NAMALWA (cell line): ENCODE measurements around the gene FAM237B.
"Not testable (repeated sequence)": the region's sequence is repeated elsewhere in the genome, so short reads cannot be mapped to it uniquely, and the experiment has no call there.

ENCODE experiments used
- DNase-seq: peaks from one replicate; pipeline ENCODE4 v3.0.0-alpha.2; 2015; ENCODE audit warnings: low spot score

The FAM237B gene

GRCh38 chr7:90320801-90321494 lies at the start of gene FAM237B:
Gene FAM237B, minus strand, starts transcription at chr7:90321304. Its CDS starts 1,556 bp downstream, at chr7:90319748.
- no peak for DNase-seq

DNA sequence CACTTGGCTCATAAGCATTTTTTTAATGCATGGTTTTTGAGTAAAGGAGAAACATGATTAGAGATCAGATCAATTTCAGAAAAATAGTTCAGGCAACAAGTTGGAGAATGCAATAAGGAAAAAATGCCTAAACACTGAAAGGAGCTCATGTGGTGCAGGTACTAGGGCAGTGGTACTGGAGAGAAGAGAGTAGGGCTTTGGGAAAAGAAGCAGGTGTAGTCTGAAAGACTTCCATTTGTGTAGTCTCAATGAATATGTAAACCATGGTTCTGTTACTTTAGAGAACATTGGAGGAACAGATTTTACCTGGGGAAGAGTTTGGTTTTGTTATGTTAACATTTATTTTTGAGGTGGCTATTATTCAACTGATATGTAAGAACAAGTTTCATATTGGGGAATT lies 30.9 kb upstream of the FAM237B start:
- DNase-seq, result no peak

- not testable (repeated sequence) for DNase-seq
Measured at GRCh38 chr7:90350032-90350431, 28.9 kb upstream of the FAM237B start.

DNA sequence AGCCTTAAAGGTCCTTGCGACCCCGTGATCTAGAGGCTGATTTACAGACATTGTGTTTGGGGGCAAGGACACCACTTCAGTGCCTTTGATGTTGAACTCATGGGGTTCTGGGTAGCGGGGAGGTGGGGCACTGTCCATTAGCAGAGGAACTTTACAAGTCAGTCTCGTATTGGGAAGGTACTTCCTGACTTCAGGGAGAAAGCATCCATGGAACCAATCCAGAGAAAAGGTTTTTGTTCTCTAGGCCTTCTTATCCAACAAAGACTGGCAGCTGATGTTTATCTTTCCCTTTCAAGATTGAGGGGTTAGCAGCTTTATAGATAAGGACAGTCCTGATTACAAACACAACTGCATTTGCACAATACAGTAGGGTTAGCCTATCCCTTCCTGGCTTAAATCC lies 28.2 kb upstream of the FAM237B start:
- DNase-seq, result no peak

GRCh38 chr7:90347759-90348158 lies 26.7 kb upstream of the FAM237B start:
- DNase-seq, result peak; percentile 16

GRCh38 chr7:90346336-90347125 lies 25.4 kb upstream of the FAM237B start, which contains the start of gene GTPBP10:
Gene GTPBP10, plus strand, starts transcription at chr7:90346716. Its CDS starts 26 bp downstream, at chr7:90346742.
- DNase-seq, result peak; percentile 99

DNA sequence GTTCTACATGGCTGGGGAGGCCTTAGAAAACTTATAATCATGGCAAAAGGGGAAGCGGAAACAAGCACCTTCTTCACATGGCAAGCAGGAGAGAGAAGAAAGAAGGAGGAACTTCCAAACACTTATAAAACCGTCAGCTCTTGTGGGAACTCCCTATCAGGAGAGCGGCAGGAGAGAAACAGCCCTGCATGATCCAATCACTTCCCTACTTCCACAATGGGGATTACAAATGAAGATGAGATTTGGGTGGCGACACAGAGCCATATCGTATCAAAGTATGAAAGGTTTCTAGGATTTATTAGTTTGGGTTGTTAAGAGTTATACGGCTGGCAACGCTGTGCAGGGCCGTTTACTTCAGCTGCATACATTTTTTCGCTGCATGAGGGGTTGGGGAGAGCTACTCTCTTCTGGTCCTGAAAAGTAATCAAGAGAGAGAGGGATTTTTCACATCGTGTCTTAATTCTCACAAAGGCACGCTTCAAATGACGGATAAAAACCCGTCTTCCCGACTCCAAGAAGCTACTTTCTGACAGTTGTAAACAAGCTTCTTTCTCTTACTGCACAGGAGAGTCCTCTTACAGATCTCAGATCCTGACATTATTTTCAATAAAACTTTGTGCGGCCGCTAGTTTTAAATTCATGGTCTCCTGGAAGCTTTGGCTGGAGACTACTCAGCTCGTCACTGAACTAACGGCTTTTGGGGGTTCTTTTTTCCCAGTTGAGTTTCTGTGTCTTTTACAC lies 24.7 kb upstream of the FAM237B start:
- DNase-seq, result no peak

DNA sequence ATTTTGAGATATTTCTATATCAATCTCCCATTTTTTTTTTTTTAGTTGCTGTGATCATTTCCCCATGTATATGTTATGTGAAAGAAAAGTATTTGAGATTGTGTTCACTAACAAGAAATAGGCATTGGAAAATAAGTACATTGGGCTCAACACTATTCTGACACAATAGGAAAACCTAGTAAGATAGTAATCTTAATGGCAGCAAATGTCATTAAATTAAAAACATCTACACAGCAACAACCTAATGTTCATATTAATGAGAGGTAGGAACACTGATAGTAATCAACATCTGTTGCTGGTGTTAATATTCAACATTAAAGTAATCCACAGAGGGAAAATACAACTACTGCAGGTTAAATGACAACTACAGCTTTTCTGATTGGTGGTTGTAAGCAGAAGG lies 23.9 kb upstream of the FAM237B start:
- DNase-seq, result no peak

DNA sequence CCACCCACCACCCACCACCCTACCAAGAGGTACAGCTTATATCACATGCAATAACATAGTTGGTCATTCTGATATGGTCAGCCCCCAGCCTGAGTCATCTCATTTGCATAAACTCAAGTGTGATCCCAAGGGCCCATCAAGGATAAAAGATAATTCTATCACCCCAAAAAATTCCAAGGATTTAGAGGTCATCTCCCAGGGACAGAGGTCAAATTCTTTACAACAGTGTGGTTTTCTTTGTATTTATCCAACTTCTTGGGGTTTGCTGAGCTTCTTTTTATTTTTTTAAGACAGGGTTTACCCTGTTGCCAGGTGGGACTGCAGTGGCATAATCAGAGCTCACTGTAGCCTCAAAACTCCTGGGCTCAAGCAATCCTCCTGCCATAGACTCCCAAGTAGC lies 16.0 kb upstream of the FAM237B start:
- no peak for DNase-seq

DNA sequence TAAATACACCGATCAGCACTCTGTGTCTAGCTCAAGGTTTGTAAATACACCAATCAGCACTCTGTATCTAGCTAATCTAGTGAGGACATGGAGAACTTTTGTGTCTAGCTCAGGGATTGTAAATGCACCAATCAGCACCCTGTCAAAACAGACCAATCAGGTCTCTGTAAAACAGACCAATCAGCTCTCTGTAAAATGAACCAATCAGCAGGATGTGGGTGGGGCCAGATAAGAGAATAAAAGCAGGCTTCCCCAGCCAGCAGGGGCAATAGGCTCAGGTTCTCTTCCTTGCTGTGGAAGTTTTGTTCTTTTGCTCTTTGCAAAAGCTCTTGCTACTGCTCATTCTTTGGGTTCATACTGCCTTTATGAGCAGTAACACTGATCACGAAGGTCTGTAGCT lies 13.8 kb upstream of the FAM237B start:
- peak; percentile 34 for DNase-seq

DNA sequence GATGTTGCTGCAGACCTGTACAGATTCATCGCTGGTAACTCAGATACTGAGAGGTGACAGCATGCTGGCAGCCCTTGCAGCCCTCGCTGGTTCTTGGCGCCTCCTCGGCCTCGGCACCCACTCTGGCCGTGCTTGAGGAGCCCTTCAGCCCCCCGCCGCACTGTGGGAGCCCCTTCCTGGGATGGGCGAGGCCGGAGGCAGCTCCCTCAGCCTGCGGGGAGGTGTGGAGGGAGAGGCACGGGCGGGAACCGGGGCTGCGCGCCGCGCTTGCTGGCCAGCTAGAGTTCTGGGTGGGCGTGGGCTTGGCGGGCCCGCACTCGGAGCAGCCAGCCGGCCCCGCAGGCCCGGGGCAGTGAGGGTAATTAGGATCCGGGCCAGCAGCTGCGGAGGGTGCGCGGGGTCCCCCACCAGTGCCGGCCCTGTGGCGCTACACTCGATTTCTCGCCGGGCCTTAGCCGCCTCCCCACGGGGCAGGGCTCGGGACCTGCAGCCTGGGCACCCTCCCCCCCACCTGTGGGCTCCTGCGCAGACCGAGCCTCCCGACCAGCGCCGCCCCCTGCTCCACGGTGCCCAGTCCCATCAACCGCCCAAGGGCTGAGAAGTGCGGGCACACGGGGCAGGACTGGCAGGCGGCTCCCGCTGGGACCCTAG lies 13.2 kb upstream of the FAM237B start:
- DNase-seq, result no peak

GRCh38 chr7:90326500-90326899 lies 5.4 kb upstream of the FAM237B start:
- no peak for DNase-seq

DNA sequence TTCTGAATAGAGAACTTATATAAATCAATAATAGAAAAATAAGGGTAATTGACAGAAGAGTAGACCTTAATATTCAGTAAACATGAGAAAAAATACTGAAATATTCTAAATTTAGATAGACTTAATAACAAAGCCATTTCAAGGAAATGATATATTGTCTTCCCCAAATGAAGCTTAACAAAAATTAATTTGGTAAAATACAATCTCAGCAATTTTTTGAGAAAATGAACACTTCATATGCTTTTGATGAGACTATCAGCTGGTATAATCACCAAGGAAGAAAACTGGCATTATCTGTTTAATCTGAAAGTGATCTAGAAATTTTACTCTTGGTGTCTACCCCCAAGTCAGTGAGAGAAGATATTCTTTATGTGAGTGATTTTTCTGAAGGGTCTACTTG lies 1.7 kb upstream of the FAM237B start:
- no peak for DNase-seq

DNA sequence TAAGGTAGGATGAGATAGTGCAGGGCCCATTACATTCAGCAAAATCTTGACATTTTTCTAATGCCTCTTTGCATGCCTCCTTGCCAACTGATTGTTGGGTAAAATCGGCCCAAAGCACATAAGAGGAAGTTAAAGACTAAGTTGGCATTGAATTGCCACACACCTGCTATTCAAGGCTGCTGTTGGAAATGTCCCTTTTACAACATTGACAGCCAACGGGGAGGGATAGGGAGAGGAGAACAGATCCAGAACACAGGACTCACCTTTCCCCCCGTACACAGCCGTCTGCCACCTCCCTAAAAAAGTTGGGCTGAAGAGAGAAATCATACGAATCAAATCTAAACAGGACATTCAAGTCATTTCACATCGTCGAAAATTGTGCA lies 695 bp downstream of the FAM237B start:
- no peak for DNase-seq

DNA sequence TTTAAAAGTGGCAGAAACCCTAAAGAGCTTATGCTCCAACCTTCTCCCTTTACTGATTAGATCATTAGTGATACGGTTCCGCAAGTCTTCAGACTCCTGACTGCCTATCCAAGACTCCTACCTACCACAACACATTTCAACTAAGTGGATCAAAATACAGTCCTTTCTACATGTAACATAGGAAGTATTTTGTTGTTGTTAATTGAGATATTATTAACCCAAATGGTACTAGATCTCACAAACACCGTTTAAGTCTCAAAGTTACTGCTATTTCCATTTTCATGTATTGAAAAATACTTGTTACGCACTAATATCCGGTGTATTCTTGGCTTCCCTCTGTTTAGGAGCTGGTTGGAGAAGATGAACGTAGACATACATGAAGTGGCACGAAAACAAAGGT lies 1.1 kb downstream of the FAM237B start:
- no peak for DNase-seq

GRCh38 chr7:90313907-90314306 lies 7.2 kb downstream of the FAM237B start:
- DNase-seq, result no peak

DNA sequence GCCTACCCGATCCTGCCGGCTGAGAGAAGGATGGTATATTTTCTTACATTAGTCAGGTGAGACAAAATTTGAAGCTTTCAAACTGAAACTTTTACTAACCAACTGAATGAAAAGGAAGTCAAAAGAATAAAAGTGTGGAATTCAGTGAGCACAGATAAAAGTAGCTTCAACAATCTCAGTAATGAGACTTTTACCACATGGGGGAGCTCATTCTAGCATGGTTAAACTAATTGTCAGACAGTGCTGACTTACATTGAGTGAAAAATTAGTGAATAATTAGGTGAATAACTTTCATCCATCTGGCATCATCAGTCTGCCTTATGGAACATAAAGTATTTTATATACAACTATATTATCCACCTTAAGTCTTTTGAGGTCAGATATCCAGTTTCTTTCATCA lies 8.4 kb downstream of the FAM237B start:
- peak; percentile 46 for DNase-seq

GRCh38 chr7:90311175-90311574 lies 9.9 kb downstream of the FAM237B start:
- no peak for DNase-seq

GRCh38 chr7:90309872-90310271 lies 11.2 kb downstream of the FAM237B start:
- no peak for DNase-seq

DNA sequence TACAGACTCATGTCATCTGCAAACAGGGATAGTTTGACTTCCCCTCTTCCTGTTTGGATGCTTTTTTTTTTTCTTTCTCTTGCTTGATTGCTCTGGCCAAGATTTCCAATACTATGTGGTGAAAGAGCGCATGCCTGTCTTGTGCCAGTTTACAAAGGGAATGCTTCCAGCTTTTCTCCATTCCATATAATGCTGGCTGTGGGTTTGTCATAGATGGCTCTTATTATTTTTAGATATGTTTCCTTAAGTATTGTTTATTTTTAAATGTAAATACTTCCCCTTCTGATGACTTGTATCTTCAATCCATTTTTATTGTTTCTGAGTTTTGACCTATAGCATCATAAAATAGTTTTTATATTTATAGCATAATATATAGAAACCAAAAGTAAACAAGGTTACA lies 17.9 kb downstream of the FAM237B start:
- no peak for DNase-seq

DNA sequence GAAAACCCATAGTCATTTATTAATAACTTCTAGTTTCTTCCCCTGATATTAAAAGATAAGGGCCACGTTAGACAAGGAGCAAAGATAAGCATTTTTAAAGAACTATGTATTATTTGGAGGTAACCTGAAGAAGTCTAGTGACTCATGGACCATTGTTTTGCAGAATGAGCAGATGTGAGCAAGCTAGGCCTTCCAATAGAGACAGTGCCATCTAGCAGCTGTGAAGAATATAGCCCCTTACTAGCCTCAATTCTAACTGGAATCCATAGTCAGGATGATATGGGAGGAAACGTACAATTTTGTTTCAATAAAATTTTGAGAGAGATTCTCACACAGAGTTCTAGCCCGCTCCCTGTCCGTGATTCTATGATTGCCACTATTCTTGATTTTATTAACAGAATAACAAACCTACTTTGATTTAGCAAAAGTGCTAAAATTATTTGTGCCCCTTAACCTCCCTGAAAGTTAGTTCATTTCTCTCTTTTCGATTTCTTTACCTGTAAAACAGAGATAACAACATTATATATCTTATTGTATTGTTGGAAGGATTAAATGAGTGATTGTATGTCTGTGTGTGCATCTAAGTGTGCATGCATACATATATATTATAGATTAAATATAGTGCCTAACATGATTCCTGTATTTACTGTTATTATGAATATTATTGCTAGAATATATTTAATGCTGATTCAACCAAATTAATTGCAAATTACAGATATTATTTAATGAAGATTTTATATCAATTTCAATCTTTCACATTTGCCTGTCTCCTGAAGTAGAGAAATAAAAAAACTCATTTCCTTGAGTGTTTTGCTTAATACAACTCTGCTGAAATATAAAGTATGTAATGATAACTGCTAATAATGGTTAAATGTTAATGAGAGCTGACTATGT lies 22.7 kb downstream of the FAM237B start:
- DNase-seq, result peak; percentile 60
